HG03575 (cell line): ENCODE data around the gene GPR146.
"Not testable (repeated sequence)": the region's sequence is repeated elsewhere in the genome, so short reads cannot be mapped to it uniquely, and the experiment has no call there.

Experiments
- ATAC-seq: cut with Tn5 transposase; IDR thresholded peaks from one replicate; pipeline ENCODE4 v1.9.1; 2021; ENCODE audit not compliant: unreplicated experiment, insufficient number of reproducible peaks, low FRiP score; ENCODE audit errors: extremely low read depth

Gene GPR146

GRCh38 chr7:1066242-1066588 lies 21.9 kb downstream of the GPR146 start:
- no peak for ATAC-seq

GRCh38 chr7:1068013-1068412 lies 23.7 kb downstream of the GPR146 start:
- no peak for ATAC-seq

DNA sequence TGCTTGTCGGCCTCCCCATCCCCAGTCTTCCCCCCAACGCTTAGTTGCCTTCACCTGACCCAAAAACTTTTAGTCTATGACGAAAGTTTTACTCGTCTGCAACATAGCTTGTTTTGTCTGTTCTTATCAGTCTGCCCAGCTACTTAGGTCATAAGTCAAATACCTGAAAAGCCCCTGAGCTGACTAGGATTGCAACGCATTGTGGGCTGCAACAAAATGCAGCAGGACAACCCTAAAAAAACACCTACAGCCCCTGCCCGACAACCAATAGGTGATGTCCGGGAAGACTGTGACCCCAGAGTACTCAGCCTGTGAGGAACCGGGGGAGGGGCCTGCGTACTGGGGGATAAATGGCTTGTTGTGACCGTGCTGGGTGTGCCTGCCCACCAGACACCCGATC lies 24.3 kb downstream of the GPR146 start:
- ATAC-seq: no peak

DNA sequence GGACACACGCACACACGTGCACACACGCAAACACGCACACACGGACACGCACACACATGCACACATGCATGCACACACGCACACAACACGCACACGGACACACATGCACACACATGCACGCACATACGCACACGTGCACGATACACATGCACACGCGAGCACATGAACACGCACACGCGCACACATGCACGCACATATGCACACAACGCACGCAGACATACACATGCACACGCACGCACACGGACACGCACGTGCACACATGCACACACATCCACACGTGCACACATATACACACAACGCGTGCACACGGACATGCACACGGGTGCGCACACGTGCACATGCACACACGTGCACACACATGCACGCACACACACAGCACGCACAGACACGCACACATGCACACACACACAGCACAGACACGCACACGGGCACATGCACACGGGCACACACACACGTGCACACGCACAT lies 26.2 kb downstream of the GPR146 start:
- ATAC-seq: no peak

DNA sequence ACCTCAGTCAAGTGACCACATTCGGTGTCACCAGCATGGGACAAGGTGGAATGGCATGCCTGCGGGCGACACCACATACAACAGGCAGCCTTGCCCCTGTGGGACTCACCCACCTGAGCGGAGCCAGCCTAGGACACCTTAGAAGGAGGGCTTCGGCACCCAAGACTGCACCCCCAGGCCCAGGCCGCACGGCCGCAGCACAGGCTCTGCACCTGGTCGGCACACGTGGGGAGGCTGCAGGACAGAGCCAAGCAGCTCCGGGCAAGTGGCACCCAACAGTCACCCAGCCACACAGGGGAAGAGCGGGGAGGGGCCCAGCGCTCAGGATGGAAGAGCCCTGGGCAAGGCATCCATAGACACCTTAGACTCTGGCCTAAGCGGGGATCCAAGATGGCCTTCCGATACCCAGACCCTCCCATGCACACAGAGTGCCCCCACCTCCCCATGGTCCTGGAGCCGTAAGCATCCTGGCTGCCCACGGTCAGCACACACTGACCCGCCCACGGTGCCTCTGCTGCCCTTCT lies 27.4 kb downstream of the GPR146 start:
- no peak for ATAC-seq

DNA sequence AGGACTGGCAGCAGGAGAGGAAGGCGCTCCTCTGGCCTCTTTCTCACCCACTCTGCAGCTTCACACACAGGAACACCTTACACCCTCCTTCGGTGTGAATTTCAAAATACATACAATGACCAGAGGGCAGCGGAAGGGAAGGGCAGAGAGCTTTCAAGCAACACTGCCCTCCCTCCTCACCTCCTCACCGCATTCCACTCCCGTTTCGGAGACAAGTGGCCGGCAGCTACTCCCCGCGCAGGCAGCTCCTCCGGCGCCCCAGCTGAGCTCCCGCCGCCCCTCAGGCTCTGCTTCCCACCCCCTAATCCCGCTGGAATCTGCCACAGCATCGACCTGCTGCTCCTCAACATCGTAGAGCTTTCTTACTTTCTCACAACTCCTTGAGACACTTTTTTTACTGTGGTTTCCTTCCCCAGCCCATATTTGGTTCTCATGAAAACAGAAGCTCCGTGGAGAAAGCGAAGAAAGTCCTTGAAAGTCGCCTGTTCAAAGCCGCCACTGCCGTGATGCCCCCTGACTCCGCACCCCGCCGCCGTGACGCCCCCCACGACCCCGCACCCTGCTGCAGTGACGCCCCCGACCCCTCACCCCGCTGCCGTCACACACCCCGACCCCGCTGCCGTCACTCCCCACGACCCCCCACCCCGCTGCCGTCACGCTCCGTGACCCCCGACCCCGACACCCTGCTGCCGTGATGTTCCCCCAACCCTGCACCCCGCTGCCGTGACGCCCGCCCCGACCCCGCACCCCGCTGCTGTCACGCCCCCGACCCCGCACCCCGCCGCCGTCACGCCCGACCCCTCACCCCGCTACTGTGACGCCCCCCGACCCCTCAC lies 29.0 kb downstream of the GPR146 start:
- no peak for ATAC-seq

GRCh38 chr7:1074018-1074417 lies 29.7 kb downstream of the GPR146 start:
- ATAC-seq: not testable (repeated sequence)

- ATAC-seq: no peak
These were observed 30.5 kb downstream of the GPR146 start for GRCh38 chr7:1074593-1075431.

DNA sequence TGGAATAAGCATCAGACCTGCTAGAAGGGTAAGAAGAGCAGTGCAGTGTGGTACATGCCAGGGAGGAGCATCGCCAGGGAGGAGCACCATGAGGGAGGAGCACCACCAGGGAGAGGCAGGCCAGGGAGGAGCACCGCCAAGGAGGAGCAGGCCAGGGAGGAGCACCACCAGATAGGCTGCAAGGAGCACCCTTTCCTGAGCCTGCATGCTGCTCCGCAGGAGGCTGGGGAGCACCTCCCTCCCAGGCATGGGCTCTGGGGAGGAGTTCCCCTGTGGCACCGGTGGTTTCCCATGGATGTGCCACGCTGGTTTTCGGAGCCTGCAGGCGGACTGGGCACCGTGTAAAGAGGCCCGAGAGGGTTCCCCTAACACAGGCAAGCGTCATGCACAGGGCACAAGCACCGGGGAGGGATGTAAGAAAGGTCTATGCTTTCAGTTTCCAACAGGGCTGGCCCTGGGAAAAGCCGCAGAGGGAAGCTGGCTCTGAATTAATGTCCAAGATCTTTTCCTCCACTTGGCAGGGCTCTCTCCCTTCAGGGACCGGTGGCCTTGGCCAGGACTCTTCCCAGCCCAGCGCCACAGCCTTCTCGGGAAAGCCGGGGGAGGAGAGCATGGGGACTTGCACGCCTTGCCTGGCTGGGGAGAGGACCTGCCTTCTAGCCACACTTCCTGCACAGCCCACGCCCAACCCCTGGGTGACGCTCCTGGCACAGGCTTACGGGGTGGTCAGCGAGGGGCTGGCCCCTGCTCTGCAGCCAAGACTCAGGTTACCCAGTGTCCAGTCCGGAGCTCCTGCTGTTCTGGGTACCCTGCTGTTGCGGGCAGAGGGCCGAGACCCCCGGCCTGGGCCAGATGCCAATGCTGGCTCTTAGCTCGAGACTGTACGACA lies 32.1 kb downstream of the GPR146 start:
- no peak for ATAC-seq

- no peak for ATAC-seq
These were observed 34.2 kb downstream of the GPR146 start for GRCh38 chr7:1078519-1078918.

DNA sequence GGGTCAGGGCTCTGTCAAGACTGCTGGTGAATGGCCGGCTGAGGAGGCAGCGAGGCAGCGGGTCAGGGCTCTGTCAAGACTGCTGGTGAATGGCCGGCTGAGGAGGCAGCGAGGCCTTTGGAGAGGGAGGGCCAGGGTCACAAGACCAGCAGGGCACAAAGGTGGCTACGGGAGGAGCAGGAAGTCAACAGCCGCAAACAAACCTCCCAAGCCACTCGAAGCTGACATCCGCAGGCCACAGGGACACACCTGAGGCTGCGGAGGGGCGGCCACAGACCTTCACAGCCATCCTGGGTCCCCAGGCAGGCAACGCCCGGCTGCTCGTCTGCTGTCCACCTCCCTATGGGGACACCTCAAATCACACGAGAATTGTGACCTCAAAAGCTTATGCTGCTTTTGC lies 34.6 kb downstream of the GPR146 start:
- no peak for ATAC-seq

DNA sequence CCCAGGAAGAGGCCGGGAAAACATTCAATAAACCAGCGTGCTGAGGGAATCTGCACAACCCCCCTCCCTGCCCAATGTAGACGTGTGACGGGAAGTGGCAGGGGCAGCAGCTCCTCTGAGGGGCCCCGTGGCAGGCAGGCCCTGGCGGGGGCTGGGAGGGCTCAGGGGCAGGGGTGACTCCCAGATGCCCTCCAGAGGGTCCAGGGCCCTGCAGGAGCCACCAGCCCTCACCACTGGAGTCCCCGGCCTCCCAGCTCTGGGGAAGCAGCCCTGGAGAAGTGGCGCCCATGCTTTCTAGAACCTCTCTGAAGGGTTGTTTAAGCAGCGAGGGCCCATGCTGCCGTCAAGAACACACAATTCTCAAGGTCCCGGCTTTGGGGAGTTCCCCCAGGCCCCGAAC lies 35.2 kb downstream of the GPR146 start:
- no peak for ATAC-seq

DNA sequence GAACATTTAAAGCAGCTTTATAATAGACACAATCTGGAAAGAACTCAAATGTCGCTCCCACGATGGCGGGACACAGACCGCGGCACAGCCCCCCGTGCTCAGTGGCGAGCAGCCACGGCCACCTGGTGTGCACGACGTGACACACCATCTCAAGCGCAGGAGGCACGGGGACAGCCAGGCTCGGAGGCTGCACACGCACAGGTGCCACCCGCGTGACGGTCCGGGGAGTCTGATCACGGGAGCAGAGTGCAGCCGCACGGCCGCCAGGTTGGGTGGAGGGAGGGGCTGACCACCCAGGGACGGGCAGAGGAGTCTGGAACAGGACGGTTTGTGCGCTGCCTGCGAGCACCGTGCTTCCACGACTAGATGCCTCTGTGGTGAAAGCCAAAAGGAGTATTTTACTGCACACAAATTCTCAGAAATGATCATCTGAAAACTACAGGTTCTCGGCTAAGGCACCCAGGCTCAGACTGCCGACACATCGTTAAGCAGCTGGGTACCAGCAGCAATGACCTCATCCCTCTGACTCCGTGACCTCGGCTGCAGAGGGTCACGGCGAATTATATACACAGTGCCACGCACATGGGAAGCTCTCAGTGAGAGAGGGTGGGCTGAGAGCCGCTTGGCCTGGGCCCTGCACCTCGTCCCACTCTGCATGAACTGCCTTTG lies 36.0 kb downstream of the GPR146 start:
- ATAC-seq: no peak

- no peak for ATAC-seq
These were observed 36.5 kb downstream of the GPR146 start for GRCh38 chr7:1080921-1081255.

GRCh38 chr7:1081336-1081735 lies 37.0 kb downstream of the GPR146 start:
- ATAC-seq: no peak

- no peak for ATAC-seq
These were observed 37.6 kb downstream of the GPR146 start for GRCh38 chr7:1081931-1082401.

- ATAC-seq: no peak
These were observed 39.6 kb downstream of the GPR146 start for GRCh38 chr7:1083729-1084657.

- no peak for ATAC-seq
These were observed 40.9 kb downstream of the GPR146 start for GRCh38 chr7:1085266-1085665.
